ENCODE data around the gene FNIP2.
"Not testable (repeated sequence)": the region's sequence is repeated elsewhere in the genome, so short reads cannot be mapped to it uniquely, and the experiment has no call there.

Gene FNIP2

GRCh38 chr4:158793430-158793829, 24.6 kb downstream of the FNIP2 start:
- not testable (repeated sequence) for DNase-seq

GRCh38 chr4:158796370-158797140, 27.7 kb downstream of the FNIP2 start:
- DNase-seq = no peak

- DNase-seq = no peak
Measured at GRCh38 chr4:158798062-158798461, 29.2 kb downstream of the FNIP2 start.

GRCh38 chr4:158799013-158799770, 30.4 kb downstream of the FNIP2 start:
- DNase-seq = no peak

- no peak for DNase-seq
Measured at GRCh38 chr4:158799856-158800255, 31.0 kb downstream of the FNIP2 start.

DNA sequence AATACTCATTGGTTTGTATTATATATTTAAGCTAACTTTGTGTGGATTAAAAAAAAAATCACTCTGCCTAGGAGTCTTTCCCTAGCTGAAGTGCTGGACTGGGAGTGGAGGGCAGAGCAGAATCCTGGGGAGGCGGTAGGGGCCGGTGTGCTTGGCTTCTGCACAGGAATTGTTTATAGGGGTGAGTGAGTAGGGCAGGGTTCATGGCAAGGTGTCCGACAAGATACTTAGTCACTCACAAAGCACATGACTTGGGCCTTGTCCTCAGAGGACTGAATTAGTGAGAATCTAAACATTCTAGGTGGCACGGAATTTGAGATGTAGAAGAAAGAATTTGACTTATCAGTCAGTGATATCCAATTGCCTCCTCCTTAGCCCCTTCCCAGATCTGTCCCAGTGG, 32.2 kb downstream of the FNIP2 start:
- no peak for DNase-seq

DNA sequence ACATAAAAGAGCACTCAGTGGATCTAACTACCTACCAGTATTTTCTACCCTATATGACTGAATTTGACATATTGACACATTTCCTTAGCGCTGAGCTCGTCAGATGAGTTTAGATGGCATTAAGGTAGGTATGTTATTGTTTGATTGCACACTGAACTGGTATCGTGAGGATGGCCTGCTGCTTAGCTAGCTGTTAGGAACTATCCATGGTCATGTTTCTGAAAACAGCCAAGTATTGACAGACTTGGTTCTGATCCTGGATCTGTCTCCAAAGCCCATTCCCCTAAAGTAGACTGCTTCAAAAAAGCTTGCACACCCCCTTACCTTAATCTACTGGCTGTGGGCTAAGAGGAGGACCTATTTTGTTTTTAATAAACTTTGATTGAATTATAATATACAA, 32.9 kb downstream of the FNIP2 start:
- DNase-seq = no peak

DNA sequence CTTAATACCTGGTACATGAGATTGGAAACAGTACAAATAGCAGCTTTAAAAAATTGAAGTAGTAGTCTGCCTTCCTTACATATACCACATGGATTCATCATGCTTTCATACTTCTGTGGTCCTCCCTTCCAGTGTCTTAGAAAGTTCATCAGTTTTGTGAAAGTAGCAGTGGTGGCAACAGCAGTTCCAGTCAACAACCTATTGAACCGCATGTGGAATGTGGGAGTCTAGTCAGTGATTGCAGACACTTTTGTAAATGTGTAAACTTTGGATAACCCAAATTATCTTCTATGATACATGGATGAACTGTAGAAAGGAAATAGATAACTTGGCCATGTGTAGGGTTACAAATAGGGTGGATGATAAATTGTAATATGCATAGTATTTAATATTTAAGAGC, 34.1 kb downstream of the FNIP2 start:
- DNase-seq = no peak

GRCh38 chr4:158805635-158806471, 37.0 kb downstream of the FNIP2 start:
- DNase-seq = no peak

DNA sequence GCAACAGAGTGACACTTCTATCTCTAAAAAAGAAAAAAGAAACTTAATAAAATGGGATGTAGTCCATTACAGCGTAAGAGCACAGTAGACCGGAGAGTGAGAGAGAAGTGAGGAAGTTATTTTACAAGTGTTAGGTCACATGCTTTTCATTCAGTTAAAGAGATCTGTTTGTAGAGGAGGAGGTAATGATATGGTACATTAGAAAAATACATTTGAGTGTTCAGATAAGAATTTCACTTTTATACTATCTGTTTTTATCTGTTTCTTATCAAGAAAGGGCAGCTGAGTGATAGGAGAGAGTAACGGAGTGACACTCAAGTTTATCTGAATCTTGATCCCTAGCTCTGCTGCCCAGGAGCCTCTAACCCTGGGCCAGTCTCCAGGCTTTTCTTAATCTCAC, 38.9 kb downstream of the FNIP2 start:
- no peak for DNase-seq

GRCh38 chr4:158808399-158808798, 39.6 kb downstream of the FNIP2 start:
- no peak for DNase-seq

DNA sequence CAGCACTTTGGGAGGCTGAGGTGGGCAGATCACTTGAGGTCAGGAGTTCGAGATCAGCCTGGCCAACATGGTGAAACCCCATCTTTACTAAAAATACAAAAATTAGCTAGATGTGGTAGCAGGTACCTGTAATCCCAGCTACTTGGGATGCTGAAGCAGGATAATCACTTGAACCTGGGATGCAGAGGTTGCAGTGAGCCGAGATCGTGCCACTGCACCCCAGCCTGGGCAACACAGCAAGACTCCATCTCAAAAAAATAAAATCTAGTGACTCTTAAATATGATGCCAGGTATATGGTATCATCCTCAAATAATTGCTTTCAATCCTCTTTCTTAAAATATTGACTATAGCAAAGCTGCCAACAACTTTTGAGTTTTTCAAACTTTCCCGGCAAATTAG, 40.4 kb downstream of the FNIP2 start:
- DNase-seq = not testable (repeated sequence)

GRCh38 chr4:158809611-158810486, 41.0 kb downstream of the FNIP2 start:
- DNase-seq = no peak

DNA sequence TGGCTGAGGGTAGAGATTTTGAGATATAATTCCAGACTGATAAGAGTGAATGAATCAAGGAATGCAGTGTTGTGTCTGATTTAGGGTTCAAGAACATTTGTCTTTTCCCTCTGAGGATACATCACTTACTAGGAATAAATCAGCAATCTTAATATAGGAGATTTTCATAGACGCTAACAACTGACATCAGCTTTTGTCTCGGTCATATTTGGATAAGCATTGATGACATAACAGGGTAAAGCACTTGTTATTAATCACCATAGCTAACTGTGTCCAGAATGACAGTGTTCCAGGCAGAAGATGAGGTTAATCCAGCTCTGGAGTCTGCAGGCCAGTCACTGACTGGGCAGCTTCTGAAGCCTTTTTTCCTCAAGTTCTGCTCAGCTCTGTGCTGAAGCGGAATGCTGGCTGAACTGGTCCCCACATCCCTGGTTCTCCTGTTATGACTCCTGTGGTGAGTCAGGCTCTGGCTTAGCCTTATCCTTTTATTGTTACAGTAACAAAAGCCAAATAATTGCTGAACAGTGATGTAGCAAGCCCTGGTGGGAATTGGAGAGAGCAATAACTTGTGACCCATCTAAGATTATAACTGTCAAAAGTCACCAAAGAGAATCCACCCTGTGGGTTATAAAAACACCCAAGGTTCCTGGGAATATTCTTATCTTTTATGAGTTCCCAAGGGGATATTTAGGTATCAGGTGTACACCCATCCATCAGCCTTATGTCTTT, 41.8 kb downstream of the FNIP2 start:
- DNase-seq = peak; percentile 63

DNA sequence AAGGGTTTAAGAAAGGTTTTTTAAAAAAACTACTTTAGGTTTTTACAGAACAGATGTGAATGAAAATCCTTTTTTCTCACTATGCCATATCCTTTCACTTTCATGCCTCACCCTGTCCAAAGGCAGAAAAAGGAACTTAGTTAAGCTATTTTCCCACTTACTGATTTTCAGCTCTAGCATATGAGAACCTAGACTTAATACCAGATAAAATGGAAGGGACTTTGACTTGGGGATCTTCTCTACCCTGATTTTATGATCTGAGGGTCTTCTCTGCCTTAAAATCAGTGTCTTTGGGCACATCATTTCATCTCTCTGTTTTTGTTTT, 42.4 kb downstream of the FNIP2 start:
- DNase-seq = no peak

DNA sequence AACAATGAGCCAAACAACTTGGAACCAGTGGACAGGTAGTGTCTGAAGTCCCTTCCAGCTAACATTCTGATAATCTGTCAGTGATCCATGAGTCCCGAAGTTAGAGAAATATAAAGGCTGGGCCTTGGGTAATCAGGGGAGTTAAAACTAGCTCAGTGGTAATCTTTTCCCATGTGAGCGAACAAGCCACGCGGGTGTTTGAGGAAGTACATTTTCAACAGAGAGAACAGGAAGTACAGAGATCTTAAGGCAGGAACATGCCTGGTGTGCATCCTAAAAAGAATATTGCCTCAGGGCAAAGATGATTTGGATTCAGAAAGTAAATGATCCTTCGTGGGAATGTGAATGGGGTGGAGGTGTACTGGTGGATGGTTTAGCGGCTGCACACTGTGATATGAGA, 42.9 kb downstream of the FNIP2 start:
- no peak for DNase-seq

- DNase-seq = no peak
Measured at GRCh38 chr4:158812133-158812532, 43.3 kb downstream of the FNIP2 start.

- no peak for DNase-seq
Measured at GRCh38 chr4:158812543-158812942, 43.7 kb downstream of the FNIP2 start.

DNA sequence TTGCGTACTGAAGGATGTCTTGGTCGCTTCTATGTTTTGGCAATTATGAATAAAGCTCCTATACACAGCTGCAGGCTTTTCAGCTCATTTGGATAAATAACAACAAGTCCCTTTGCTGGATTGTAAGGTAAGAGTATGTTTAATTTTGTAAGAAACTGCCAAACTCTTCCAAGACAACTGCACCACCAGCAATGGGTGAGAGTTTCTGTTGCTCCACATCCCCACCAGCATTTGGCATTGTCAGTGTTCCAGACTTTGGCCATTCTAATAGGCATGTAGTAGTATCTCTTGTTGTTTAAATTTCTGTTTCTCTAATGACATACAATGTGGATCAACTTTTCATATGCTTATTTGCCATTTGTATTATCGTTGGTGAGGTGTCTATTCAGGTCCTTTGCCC, 44.3 kb downstream of the FNIP2 start:
- DNase-seq = no peak

GRCh38 chr4:158814207-158814606, 45.4 kb downstream of the FNIP2 start:
- no peak for DNase-seq

DNA sequence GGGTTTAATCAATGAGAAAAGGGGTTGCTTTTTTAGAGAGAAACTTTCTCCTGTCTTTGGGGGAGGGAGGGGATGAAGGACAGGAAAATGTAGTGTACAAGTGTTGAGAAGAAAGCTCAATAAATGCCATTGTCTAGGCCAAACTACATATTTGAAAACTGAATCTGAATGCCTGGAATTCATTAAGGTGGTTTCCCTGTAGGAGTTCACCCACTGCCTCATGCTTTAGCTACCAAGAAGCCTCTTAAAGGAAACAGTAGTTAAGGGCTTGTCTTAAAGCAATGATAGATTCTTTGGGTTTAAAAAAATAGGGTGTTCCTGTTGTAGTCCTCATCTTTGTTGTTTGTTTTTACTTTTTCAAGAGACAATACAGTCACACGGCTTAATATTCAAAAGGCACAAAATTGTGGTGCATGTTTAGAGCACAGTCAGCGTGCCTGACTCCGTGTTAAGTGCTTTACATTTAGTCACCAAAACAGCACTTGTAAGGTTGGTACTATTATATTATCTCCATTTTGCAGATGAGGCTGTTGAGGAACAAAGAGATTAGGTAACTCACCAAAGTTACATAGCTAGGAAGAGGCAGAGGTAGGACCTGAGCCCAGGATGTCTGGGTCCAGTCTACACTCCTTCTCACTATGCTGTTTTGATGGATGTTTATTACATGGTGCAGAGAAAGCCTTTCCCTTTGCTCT, 46.0 kb downstream of the FNIP2 start:
- no peak for DNase-seq

All from T1000 (cell line).